ENCODE measurements around the gene ZBTB18. TPM values are rescaled to one million over a fixed set of nuclear protein-coding genes. Genes with fewer than 3 reads are reported as not detected.

Gene ZBTB18
- polyA plus RNA-seq, 1 donor from 2014 or later: 30.6 TPM

DNA sequence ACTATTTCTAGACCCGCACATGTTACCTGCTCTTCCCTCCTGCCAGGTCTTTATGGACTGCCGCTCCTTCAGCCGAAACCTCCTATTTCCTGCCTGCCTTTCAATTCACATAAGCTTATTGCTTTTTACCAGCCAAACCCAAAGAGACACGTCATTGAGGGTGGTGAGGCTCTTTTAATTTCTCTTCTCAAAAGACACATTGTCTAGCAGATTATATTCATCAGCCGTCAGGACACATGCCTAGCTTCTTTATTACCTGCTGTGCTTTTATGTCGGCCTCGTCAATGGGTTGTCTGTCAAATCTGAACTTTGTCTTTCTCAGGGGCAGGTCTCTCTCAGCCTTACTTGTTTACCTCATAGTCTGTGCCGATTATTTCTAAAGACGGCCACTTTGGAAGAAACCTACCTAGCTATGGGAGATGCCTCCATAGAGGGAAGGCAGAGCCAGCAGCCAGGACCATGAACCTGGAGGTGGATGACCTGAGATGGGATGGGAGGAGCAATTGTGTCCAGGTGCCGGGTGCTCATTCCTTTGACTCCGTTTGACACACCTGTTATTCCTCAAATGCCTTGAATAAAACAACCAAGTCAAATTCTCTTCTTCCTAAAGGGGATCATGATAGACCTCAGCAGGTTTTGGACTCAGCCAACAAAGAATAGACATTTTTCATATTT lies 42.0 kb downstream of the ZBTB18 start:
- Histone ChIP-seq H3K9ac (ENCODE audit: low read length) (no peak overlapping the region), H2AFZ (ENCODE audit: low read depth, low read length) (no peak overlapping the region), H3K4me3 (ENCODE audit: low read length) (no peak overlapping the region), H3K27ac (ENCODE audit: low read length) (no peak overlapping the region), H3F3A (ENCODE audit: insufficient read depth, low read length, poor library complexity, severe bottlenecking) (no peaks in the 10 kb centered on the region), H3K79me2 (replicated peaks; ENCODE audit: insufficient read depth, low read length) (no peaks in the 10 kb centered on the region), H3K36me3 (ENCODE audit: insufficient read depth, low read length) (no peaks in the 10 kb centered on the region), H3K27me3 (ENCODE audit: insufficient read depth, low read depth, low read length) (no peaks in the 10 kb centered on the region), H3K9me2 (ENCODE audit: insufficient read depth, low read length) (no peaks in the 10 kb centered on the region), H4K20me1 (ENCODE audit: insufficient read depth) (no peaks in the 10 kb centered on the region), H3K9me3 (ENCODE audit: low read length) (no peaks in the 10 kb centered on the region), H3K4me2 (ENCODE audit: low read length) (no peak overlapping the region)
- TF ChIP-seq EZH2 (IDR thresholded peaks at IDR 0.05; ENCODE audit: borderline replicate concordance, insufficient read depth, low read length, poor library complexity, severe bottlenecking): no peak
- TF ChIP-seq POLR2AphosphoS5 (IDR thresholded peaks at IDR 0.05): no peak
- TF ChIP-seq EP300 (conservative IDR thresholded peaks at IDR 0.05; ENCODE audit: poor library complexity, severe bottlenecking): no peak
- TF ChIP-seq RAD21 (conservative IDR thresholded peaks at IDR 0.05): no peak
- TF ChIP-seq, protein P1, sequence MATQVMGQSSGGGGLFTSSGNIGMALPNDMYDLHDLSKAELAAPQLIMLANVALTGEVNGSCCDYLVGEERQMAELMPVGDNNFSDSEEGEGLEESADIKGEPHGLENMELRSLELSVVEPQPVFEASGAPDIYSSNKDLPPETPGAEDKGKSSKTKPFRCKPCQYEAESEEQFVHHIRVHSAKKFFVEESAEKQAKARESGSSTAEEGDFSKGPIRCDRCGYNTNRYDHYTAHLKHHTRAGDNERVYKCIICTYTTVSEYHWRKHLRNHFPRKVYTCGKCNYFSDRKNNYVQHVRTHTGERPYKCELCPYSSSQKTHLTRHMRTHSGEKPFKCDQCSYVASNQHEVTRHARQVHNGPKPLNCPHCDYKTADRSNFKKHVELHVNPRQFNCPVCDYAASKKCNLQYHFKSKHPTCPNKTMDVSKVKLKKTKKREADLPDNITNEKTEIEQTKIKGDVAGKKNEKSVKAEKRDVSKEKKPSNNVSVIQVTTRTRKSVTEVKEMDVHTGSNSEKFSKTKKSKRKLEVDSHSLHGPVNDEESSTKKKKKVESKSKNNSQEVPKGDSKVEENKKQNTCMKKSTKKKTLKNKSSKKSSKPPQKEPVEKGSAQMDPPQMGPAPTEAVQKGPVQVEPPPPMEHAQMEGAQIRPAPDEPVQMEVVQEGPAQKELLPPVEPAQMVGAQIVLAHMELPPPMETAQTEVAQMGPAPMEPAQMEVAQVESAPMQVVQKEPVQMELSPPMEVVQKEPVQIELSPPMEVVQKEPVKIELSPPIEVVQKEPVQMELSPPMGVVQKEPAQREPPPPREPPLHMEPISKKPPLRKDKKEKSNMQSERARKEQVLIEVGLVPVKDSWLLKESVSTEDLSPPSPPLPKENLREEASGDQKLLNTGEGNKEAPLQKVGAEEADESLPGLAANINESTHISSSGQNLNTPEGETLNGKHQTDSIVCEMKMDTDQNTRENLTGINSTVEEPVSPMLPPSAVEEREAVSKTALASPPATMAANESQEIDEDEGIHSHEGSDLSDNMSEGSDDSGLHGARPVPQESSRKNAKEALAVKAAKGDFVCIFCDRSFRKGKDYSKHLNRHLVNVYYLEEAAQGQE (IDR thresholded peaks at IDR 0.05; ENCODE audit: borderline replicate concordance): no peak
- TF ChIP-seq, protein P2, sequence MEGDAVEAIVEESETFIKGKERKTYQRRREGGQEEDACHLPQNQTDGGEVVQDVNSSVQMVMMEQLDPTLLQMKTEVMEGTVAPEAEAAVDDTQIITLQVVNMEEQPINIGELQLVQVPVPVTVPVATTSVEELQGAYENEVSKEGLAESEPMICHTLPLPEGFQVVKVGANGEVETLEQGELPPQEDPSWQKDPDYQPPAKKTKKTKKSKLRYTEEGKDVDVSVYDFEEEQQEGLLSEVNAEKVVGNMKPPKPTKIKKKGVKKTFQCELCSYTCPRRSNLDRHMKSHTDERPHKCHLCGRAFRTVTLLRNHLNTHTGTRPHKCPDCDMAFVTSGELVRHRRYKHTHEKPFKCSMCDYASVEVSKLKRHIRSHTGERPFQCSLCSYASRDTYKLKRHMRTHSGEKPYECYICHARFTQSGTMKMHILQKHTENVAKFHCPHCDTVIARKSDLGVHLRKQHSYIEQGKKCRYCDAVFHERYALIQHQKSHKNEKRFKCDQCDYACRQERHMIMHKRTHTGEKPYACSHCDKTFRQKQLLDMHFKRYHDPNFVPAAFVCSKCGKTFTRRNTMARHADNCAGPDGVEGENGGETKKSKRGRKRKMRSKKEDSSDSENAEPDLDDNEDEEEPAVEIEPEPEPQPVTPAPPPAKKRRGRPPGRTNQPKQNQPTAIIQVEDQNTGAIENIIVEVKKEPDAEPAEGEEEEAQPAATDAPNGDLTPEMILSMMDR (IDR thresholded peaks at IDR 0.05; ENCODE audit: poor library complexity, severe bottlenecking): no peak
- no peak for TF ChIP-seq MXI1 (conservative IDR thresholded peaks at IDR 0.05; ENCODE audit: poor library complexity, severe bottlenecking)
- no peak for TF ChIP-seq TAF1 (IDR thresholded peaks at IDR 0.05; ENCODE audit: low read depth)
- TF ChIP-seq SMC3 (conservative IDR thresholded peaks at IDR 0.05; ENCODE audit: poor library complexity): no peak

DNA sequence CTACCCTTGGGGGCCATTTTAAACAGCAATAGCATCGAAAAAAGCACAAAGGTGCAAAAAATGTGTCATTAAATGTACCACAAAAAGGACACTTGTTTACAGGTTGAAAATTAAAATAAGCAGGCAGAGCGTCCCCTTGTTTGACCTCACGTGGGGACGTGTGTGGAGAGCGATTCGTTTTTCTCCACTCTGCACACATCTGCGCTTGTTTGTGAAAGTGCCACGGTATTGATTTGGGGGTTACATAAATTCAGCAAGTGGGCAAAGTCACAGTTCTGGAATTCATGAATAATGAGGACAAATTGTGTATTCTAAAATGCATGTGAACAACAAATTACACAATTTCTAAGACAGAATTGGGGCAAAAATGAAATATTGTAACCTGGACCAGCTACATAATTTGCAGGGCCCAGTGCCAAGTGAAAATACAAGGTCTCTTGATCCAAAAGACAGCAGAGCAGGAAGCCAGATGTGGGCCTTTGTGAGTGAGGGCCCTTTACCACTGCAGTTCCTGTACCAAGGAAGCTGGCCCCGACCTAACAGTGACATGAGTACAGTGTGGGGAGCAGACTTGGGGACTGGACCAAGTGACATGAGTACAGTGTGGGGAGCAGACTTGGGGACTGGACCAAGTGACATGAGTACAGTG lies 43.9 kb downstream of the ZBTB18 start:
- TF ChIP-seq MXI1 (conservative IDR thresholded peaks at IDR 0.05; ENCODE audit: poor library complexity, severe bottlenecking) (no peak), RAD21 (conservative IDR thresholded peaks at IDR 0.05) (no peak), POLR2AphosphoS5 (IDR thresholded peaks at IDR 0.05) (no peak)
- TF ChIP-seq, protein P1 (IDR thresholded peaks at IDR 0.05; ENCODE audit: borderline replicate concordance): no peak
- Histone ChIP-seq H3K4me2 (ENCODE audit: low read length) (no peak overlapping the region), H3K36me3 (ENCODE audit: insufficient read depth, low read length) (no peaks in the 10 kb centered on the region)

More for the DNA sequence above, 43.9 kb downstream of the ZBTB18 start:
- Histone ChIP-seq H3F3A (ENCODE audit: insufficient read depth, low read length, poor library complexity, severe bottlenecking) (no peaks in the 10 kb centered on the region), H3K79me2 (replicated peaks; ENCODE audit: insufficient read depth, low read length) (no peaks in the 10 kb centered on the region), H3K27me3 (ENCODE audit: insufficient read depth, low read depth, low read length) (no peaks in the 10 kb centered on the region), H3K4me3 (ENCODE audit: low read length) (no peak overlapping the region), H2AFZ (ENCODE audit: low read depth, low read length) (no peak overlapping the region), H4K20me1 (ENCODE audit: insufficient read depth) (no peaks in the 10 kb centered on the region), H3K9me2 (ENCODE audit: insufficient read depth, low read length) (no peaks in the 10 kb centered on the region), H3K9me3 (ENCODE audit: low read length) (no peaks in the 10 kb centered on the region), H3K27ac (ENCODE audit: low read length) (no peak overlapping the region), H3K9ac (ENCODE audit: low read length) (no peak overlapping the region)
